HL-60 (cell line): ENCODE results near the gene ROR2.

Experiments used
- GABPA ChIP-seq: IDR thresholded peaks from 2 replicates; pipeline ENCODE4 v1.6.1; 2012; ENCODE audit warnings: low read depth
- POLR2AphosphoS5 ChIP-seq: IDR thresholded peaks from 2 replicates; pipeline ENCODE4 v1.6.1; 2012; ENCODE audit warnings: low read depth
- SPI1 ChIP-seq: IDR thresholded peaks from 2 replicates; pipeline ENCODE4 v1.6.1; 2012; ENCODE audit warnings: low read depth, mild to moderate bottlenecking, borderline replicate concordance
- TF ChIP-seq, protein P1 (sequence below): IDR thresholded peaks from one replicate; pipeline ENCODE4 v1.5.1; 2011; ENCODE audit warnings: low read length, control low read depth, inconsistent platforms; ENCODE audit not compliant: insufficient read depth
- TF ChIP-seq, protein P2 (sequence below): IDR thresholded peaks from 2 replicates; pipeline ENCODE4 v1.6.1; 2012; ENCODE audit warnings: low read depth; ENCODE audit not compliant: insufficient replicate concordance

DNA sequence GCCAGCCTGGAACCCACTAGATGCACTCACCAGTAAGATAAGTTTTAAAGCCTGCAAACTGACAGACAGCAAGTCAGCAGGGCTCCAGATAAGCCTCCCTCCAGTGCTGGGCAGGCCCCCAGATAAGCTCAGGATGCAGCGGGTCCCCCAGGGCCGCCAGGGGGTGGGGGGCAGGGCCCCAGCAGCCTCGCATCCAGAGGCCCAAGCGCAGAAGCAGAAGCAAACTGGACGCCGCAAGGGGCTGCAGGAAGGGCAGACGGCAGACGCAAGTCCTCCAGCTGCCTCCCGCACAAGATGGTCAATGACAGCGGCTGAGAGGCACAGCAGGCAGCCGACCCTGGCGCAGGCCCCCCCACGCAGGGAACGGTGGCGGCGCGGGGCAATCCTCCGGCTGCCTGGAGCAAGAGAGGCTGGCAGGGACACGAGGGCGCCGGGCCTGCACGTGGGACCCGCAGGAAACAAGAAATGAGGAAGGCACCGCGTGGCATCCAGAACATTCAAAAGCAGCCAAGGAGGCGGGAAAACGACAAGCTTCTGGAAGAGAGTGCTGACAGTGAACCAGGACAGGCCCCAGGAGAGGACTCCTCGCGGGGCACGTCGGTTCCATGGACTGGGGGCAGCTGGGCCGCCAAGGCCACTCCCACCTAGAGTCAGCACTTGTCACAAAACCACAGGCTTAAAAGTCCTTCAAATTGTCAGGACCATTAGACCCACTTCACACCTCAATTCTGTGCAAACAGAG lies 49.8 kb downstream of the ROR2 start:
- TF ChIP-seq, protein P1, sequence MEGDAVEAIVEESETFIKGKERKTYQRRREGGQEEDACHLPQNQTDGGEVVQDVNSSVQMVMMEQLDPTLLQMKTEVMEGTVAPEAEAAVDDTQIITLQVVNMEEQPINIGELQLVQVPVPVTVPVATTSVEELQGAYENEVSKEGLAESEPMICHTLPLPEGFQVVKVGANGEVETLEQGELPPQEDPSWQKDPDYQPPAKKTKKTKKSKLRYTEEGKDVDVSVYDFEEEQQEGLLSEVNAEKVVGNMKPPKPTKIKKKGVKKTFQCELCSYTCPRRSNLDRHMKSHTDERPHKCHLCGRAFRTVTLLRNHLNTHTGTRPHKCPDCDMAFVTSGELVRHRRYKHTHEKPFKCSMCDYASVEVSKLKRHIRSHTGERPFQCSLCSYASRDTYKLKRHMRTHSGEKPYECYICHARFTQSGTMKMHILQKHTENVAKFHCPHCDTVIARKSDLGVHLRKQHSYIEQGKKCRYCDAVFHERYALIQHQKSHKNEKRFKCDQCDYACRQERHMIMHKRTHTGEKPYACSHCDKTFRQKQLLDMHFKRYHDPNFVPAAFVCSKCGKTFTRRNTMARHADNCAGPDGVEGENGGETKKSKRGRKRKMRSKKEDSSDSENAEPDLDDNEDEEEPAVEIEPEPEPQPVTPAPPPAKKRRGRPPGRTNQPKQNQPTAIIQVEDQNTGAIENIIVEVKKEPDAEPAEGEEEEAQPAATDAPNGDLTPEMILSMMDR = no peak
- TF ChIP-seq POLR2AphosphoS5 (no peak), GABPA (no peak), SPI1 (no peak)
- TF ChIP-seq, protein P2, sequence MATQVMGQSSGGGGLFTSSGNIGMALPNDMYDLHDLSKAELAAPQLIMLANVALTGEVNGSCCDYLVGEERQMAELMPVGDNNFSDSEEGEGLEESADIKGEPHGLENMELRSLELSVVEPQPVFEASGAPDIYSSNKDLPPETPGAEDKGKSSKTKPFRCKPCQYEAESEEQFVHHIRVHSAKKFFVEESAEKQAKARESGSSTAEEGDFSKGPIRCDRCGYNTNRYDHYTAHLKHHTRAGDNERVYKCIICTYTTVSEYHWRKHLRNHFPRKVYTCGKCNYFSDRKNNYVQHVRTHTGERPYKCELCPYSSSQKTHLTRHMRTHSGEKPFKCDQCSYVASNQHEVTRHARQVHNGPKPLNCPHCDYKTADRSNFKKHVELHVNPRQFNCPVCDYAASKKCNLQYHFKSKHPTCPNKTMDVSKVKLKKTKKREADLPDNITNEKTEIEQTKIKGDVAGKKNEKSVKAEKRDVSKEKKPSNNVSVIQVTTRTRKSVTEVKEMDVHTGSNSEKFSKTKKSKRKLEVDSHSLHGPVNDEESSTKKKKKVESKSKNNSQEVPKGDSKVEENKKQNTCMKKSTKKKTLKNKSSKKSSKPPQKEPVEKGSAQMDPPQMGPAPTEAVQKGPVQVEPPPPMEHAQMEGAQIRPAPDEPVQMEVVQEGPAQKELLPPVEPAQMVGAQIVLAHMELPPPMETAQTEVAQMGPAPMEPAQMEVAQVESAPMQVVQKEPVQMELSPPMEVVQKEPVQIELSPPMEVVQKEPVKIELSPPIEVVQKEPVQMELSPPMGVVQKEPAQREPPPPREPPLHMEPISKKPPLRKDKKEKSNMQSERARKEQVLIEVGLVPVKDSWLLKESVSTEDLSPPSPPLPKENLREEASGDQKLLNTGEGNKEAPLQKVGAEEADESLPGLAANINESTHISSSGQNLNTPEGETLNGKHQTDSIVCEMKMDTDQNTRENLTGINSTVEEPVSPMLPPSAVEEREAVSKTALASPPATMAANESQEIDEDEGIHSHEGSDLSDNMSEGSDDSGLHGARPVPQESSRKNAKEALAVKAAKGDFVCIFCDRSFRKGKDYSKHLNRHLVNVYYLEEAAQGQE = no peak
